Measurements from ENCODE around the gene PKNOX2. TPM values are rescaled to one million over a fixed set of nuclear protein-coding genes. Genes with fewer than 3 reads are reported as not detected.

Gene PKNOX2
- total RNA-seq, 2 experiments from 2014 or later: not detected

DNA sequence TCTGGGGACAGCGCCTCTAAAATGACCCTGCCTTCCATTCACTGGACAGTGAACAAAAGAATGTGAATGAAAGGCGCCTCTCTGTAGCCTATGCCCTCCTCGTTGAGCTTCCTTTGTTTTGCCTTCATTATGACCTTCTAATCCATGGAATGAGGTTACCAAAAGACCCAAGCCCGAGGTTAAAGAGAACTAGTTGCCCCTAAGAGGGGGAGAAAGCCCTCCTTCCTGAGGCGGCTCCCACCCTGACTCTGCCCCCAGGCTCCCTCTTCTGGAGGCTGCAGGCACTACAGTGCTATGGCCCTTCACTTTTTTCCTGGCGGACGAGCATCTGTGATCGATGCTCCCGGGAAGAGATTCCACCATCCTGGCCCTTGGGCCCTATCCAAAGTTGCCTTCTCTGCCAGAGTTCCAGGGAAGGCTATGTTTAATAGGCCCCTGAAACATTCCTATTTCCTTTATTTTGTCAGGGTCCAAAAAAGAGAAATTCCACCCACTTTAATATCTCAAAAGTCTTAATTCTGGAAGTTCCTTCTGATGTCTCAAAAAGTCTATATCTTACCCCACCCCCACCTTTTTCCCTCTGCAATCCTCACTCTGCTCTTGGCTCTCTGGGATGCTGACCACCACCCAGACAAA is 184.2 kb downstream of the PKNOX2 start:
- Histone ChIP-seq H3K4me3 (ENCODE audit: low read depth, low read length, poor library complexity, severe bottlenecking) (no peak overlapping the region), H3K36me3 (ENCODE audit: insufficient read depth, low read length) (no peaks in the 10 kb centered on the region), H2AFZ (ENCODE audit: low read length) (no peak overlapping the region), H3K9me2 (ENCODE audit: insufficient read depth, low read length) (no peaks in the 10 kb centered on the region), H3K4me2 (ENCODE audit: low read length) (no peak overlapping the region), H3K27ac (ENCODE audit: low read depth, low read length, poor library complexity, severe bottlenecking) (no peak overlapping the region), H3K79me2 (ENCODE audit: insufficient read depth, low read depth, low read length) (no peaks in the 10 kb centered on the region), H3K4me1 (ENCODE audit: insufficient read depth, low read length, poor library complexity, severe bottlenecking) (no peaks in the 10 kb centered on the region), H4K20me1 (ENCODE audit: insufficient read depth, low read length) (no peaks in the 10 kb centered on the region), H3K9me3 (ENCODE audit: low read length) (no peaks in the 10 kb centered on the region)
- intact Hi-C loops (cut with micrococcal nuclease; ENCODE audit: unreplicated experiment): loop anchor here (2.0 kb wide), 2 partner anchors 258 to 394 kb away; partner anchors contain the start of gene CCDC15
- peak; percentile 31 for DNase-seq (ENCODE audit: low spot score)
- ChIA-PET POLR2A (no interaction called here), CTCF (ENCODE audit: unreplicated experiment) (no interaction called here)
- BruUV-seq (replicated peaks): no TSS peak
- TF ChIP-seq, protein P1, sequence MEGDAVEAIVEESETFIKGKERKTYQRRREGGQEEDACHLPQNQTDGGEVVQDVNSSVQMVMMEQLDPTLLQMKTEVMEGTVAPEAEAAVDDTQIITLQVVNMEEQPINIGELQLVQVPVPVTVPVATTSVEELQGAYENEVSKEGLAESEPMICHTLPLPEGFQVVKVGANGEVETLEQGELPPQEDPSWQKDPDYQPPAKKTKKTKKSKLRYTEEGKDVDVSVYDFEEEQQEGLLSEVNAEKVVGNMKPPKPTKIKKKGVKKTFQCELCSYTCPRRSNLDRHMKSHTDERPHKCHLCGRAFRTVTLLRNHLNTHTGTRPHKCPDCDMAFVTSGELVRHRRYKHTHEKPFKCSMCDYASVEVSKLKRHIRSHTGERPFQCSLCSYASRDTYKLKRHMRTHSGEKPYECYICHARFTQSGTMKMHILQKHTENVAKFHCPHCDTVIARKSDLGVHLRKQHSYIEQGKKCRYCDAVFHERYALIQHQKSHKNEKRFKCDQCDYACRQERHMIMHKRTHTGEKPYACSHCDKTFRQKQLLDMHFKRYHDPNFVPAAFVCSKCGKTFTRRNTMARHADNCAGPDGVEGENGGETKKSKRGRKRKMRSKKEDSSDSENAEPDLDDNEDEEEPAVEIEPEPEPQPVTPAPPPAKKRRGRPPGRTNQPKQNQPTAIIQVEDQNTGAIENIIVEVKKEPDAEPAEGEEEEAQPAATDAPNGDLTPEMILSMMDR (conservative IDR thresholded peaks at IDR 0.05; ENCODE audit: low read length): peak; percentile 87
- no peak for TF ChIP-seq EZH2phosphoT487 (IDR thresholded peaks at IDR 0.05; ENCODE audit: borderline replicate concordance, low read depth, low read length)

DNA sequence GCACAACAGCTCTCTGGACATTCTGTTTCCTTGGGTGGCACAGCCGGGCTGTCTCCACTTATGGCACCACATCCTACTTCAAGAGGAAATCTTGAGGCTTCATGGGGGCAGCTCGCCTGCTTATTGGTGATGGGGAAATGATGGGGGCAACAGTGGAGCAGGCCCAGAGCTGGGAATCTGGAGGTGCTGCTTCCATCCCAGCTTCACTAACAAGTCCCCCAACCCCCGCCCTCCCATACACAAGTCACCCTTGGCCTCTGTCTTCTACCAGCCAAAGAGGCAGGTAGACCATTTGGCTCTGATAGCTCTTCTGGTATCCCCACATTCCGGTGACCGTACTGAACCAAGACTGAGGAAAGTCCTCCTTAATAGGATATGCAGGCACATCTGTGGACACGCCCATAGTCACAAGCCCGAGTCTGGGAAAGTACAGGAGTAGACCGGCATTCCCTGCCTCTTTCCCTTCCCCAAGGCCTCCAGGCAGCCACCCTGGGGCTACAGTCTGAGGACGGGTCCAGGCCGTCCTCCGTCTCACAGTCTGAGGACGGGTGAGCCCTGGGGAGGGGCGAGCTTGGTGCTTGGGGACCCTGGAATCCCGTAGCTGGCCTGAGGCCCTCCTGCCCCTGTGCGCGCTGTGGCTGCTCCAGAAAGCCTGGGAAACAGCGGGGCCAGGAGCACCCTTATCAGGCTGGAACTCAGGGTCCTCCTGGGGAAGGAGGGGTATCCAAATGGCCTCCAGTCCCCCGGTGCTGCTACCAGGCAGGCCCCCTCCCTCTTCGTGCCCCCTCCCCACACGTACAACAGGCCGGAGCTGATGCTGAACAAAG is 185.9 kb downstream of the PKNOX2 start:
- Histone ChIP-seq H3K36me3 (ENCODE audit: insufficient read depth, low read length) (no peaks in the 10 kb centered on the region), H4K20me1 (ENCODE audit: insufficient read depth, low read length) (no peaks in the 10 kb centered on the region), H3K4me2 (ENCODE audit: low read length) (no peak overlapping the region), H3K4me1 (ENCODE audit: insufficient read depth, low read length, poor library complexity, severe bottlenecking) (no peaks in the 10 kb centered on the region), H3K79me2 (ENCODE audit: insufficient read depth, low read depth, low read length) (no peaks in the 10 kb centered on the region), H3K27ac (ENCODE audit: low read depth, low read length, poor library complexity, severe bottlenecking) (no peak overlapping the region), H3K4me3 (ENCODE audit: low read depth, low read length, poor library complexity, severe bottlenecking) (no peak overlapping the region), H2AFZ (ENCODE audit: low read length) (no peak overlapping the region), H3K9me2 (ENCODE audit: insufficient read depth, low read length) (no peaks in the 10 kb centered on the region), H3K9me3 (ENCODE audit: low read length) (no peaks in the 10 kb centered on the region)
- BruUV-seq (replicated peaks): no TSS peak
- no peak for DNase-seq (ENCODE audit: low spot score)
- CTCF ChIA-PET (ENCODE audit: unreplicated experiment): interaction anchor here (0.6 kb wide), 1 partner anchor 1507 kb away, joined by 3 read pairs; no protein-coding TSS in a partner anchor
- POLR2A ChIA-PET: no interaction called here
- intact Hi-C loops (cut with micrococcal nuclease; ENCODE audit: unreplicated experiment): no loop called here
- no peak for TF ChIP-seq EZH2phosphoT487 (IDR thresholded peaks at IDR 0.05; ENCODE audit: borderline replicate concordance, low read depth, low read length)
- TF ChIP-seq, protein P1 (conservative IDR thresholded peaks at IDR 0.05; ENCODE audit: low read length): no peak

Measured in OCI-LY7 (cell line).